ENCODE results near the gene SMAD1.

The SMAD1 gene

GRCh38 chr4:145481164-145481941, at the start of gene SMAD1:
Gene SMAD1 (plus strand): TSS chr4:145481853. CDS start chr4:145514614, 32,761 bp downstream.
- peak within 1 kb of the TSS; percentile 38 for H3K4me3 ChIP-seq (ENCODE audit: low read depth, low read length)

- no peak overlapping the region for H3K4me3 ChIP-seq (ENCODE audit: low read depth, low read length)
These were observed 48.0 kb upstream of the SMAD1 start for GRCh38 chr4:145433684-145434083.

GRCh38 chr4:145435646-145436045, 46.0 kb upstream of the SMAD1 start:
- no peak overlapping the region for H3K4me3 ChIP-seq (ENCODE audit: low read depth, low read length)

- H3K4me3 ChIP-seq (ENCODE audit: low read depth, low read length), result no peak overlapping the region
These were observed 45.5 kb upstream of the SMAD1 start for GRCh38 chr4:145436114-145436513.

DNA sequence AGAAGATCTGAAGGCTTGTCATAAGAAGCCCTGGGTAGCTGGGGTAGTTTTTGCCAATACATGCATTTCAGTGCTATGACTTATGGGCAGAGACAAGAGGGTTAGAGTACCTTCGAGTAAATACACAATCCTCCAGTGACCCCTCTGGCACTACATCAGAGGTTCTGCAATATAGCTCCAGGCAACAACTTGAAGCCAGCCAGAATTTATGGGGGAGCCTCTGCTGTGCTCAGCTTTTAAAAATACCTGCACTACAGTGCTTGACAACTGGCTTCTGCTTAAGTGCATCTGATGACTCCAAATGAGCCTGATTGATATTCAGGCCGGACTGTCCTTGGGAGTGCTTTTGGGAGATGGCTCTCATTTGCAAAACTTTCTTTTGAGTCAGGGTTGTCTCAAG, 44.9 kb upstream of the SMAD1 start:
- no peak overlapping the region for H3K4me3 ChIP-seq (ENCODE audit: low read depth, low read length)

GRCh38 chr4:145437466-145437865, 44.2 kb upstream of the SMAD1 start:
- H3K4me3 ChIP-seq (ENCODE audit: low read depth, low read length), result no peak overlapping the region

DNA sequence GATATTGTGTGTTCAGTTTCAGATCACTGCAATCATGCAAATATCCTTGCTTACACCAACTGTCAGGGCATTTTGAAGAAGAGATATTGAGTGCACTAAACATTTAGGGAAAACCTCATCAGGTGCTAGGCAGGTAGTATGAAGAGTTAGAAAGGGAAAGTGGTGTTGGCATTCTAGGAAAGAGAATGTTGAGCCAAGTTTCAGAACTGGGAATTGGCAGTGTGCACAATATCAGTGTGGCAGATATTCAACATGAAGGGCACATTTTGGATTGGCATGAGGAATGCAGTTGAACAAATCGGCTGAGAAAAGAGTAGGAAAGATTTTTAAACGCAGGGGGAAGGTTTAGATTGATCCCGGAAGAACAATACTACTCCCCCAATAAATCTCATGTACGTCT, 43.4 kb upstream of the SMAD1 start:
- no peak overlapping the region for H3K4me3 ChIP-seq (ENCODE audit: low read depth, low read length)

GRCh38 chr4:145440292-145441007, 41.2 kb upstream of the SMAD1 start:
- H3K4me3 ChIP-seq (ENCODE audit: low read depth, low read length), result no peak overlapping the region

GRCh38 chr4:145446184-145446583, 35.5 kb upstream of the SMAD1 start:
- H3K4me3 ChIP-seq (ENCODE audit: low read depth, low read length), result no peak overlapping the region

GRCh38 chr4:145451895-145452294, 29.8 kb upstream of the SMAD1 start:
- no peak overlapping the region for H3K4me3 ChIP-seq (ENCODE audit: low read depth, low read length)

DNA sequence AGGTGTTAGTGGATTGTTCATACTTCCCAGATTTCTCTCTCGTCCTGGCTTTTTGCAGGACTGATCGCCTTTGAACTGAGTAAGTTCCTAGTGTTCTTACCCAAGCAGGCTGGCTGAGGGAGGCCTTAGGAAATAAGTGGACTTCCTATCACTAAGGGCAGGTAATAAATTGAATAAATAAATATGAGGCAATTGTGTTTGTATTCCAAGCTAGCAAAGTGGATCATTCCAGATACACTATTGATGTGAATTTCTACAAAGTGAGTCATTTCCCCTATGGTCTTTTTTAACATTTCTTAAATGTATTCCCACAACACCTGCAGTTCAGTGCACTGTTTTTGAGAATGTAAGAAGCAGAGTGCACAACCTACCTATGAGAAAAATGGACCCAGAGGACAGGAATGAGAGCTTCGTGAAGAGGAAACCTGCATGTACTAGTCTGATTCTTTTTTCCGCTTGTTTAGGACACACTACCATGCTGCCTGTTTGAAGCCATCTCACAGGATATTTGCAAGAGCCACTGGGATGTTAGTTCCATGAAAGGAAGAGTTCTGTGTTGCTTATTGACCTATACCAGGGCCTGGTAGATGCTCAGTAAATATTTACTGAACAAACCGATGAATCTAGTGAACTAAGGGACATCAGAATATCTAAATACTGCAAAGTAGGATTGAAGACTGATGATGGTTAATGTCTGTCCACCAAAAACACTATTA, 29.0 kb upstream of the SMAD1 start:
- H3K4me3 ChIP-seq (ENCODE audit: low read depth, low read length), result no peak overlapping the region

- H3K4me3 ChIP-seq (ENCODE audit: low read depth, low read length), result no peak overlapping the region
These were observed 28.5 kb upstream of the SMAD1 start for GRCh38 chr4:145453163-145453520.

GRCh38 chr4:145473203-145473602, 8.4 kb upstream of the SMAD1 start:
- no peak overlapping the region for H3K4me3 ChIP-seq (ENCODE audit: low read depth, low read length)

- H3K4me3 ChIP-seq (ENCODE audit: low read depth, low read length), result no peak overlapping the region
These were observed 1.4 kb upstream of the SMAD1 start for GRCh38 chr4:145480257-145480656.

DNA sequence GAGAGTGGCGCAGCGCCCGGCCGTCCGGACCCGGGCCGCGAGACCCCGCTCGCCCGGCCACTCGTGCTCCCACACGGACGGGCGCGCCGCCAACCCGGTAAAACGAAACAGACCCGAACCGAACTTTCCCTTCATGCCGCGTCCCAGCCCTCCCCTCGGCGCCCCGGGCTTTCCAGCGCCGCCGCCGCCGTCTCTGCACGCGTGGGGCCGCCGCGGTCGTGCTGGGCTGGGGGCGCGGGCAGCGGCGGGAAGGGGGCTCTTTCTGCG, 222 bp downstream of the SMAD1 start:
- H3K4me3 ChIP-seq (ENCODE audit: low read depth, low read length), result peak overlapping the region; percentile 38

DNA sequence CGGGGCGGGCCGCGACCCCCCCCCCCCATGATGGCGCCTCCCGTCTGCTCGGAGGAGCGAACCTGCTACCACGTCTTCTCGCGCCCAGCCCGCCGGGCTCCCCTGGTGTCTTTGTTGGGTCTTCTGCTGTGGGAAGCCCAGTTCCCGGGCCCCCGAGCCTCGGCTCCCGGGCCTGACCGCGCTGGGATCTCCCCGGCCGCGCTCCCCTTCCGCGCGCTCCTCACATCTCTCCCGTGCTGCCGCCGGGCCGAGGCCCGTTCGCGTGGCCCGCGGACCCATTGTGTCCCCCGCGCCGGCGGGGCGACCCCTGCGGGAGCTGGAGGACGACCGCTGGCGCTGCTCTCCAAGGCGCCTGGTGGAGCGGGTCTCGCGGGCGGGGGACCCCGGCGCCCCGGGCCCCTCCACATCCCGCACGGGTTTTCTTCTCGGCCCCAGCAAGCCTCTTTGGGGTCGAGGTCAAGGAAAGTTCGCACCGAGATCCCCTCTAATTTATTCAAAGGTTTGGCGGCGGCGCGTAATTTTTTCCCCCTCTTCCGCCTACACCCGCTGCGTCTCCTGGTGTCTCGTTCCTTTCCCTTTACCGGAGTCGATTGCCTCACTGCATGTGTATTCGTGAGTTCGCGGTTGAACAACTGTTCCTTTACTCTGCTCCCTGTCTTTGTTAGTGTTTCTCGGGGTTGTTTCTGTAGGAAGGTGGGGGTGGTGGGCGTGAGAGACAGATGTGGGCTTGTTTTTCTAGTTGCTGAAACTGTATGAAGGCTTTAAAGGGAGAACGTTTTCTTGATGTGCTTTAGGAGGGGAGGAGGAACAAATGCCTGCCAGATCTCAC, 770 bp downstream of the SMAD1 start:
- H3K4me3 ChIP-seq (ENCODE audit: low read depth, low read length), result peak overlapping the region; percentile 38

GRCh38 chr4:145483514-145483913, 1.9 kb downstream of the SMAD1 start:
- peak overlapping the region; percentile 38 for H3K4me3 ChIP-seq (ENCODE audit: low read depth, low read length)

DNA sequence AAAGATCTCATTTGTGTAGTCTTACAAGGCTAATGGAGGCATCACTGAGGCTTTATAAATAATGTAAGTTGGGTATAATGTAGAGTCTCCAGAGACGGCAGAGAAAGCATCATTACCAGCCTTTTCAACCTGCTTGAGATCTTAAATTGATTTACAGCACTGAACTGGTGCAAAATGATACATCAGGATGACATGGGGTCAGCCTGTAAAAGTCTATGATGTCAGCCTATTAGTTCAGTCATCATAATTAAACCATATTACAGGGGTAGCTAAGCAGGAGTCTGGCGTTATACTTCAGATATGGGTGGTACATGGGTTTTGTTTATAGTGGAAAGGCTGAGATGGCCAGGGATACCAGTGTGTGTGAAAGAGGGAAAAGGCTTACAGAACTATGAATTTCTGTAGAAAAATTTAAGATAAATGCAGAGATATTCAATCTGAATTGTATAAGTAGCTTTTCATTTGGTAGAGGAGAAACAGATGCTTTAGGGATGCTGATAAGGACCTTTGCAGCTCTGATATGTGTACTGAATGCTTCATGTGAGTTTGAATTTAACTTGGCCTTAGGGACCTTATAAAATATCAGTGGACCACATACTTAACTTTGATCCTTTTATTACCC, 2.7 kb downstream of the SMAD1 start:
- no peak overlapping the region for H3K4me3 ChIP-seq (ENCODE audit: low read depth, low read length)

GRCh38 chr4:145485120-145485519, 3.5 kb downstream of the SMAD1 start:
- H3K4me3 ChIP-seq (ENCODE audit: low read depth, low read length), result no peak overlapping the region

GRCh38 chr4:145486603-145487002, 5.0 kb downstream of the SMAD1 start:
- no peak overlapping the region for H3K4me3 ChIP-seq (ENCODE audit: low read depth, low read length)

GRCh38 chr4:145487631-145488030, 6.0 kb downstream of the SMAD1 start:
- H3K4me3 ChIP-seq (ENCODE audit: low read depth, low read length), result no peak overlapping the region
